GM12878 (cell line): Measurements from ENCODE around the gene KLHL25.

Experiments
- ASH2L ChIP-seq: fragments of 300-600, 200-600 bp; sonication (generic); IDR thresholded peaks from 2 replicates; pipeline ENCODE4 v1.6.1; 2017; ENCODE audit warnings: low read depth, mild to moderate bottlenecking, borderline replicate concordance
- BACH1 ChIP-seq: fragments of 450-650 bp; IDR thresholded peaks from 2 replicates; pipeline ENCODE4 v1.6.1; 2017; ENCODE audit warnings: mild to moderate bottlenecking, borderline replicate concordance
- CHD2 ChIP-seq: IDR thresholded peaks from 2 replicates; pipeline ENCODE4 v1.6.1; 2011; ENCODE audit warnings: low read depth, low read length, improper control_type of control experiment, borderline replicate concordance
- MTA3 ChIP-seq: IDR thresholded peaks from 2 replicates; pipeline ENCODE4 v1.6.1; 2012; ENCODE audit warnings: low read length, inconsistent platforms, borderline replicate concordance
- SIX5 ChIP-seq: IDR thresholded peaks from 2 replicates; pipeline ENCODE4 v1.6.1; 2011; ENCODE audit warnings: mild to moderate bottlenecking, low read depth, low read length, moderate library complexity; ENCODE audit not compliant: severe bottlenecking
- SMC3 ChIP-seq: IDR thresholded peaks from 2 replicates; pipeline ENCODE4 v1.6.1; 2011; ENCODE audit warnings: low read length, improper control_type of control experiment, borderline replicate concordance
- ZNF24 ChIP-seq: fragments of 450-650 bp; IDR thresholded peaks from 2 replicates; pipeline ENCODE4 v1.6.1; 2017; ENCODE audit warnings: antibody characterized with exemption, mild to moderate bottlenecking
- ZNF274 ChIP-seq: IDR thresholded peaks from one replicate; pipeline ENCODE4 v1.8.0; 2011; ENCODE audit not compliant: insufficient read length, insufficient read depth
- TF ChIP-seq, protein P1 (sequence below): IDR thresholded peaks from 2 replicates; pipeline ENCODE4 v1.6.1; 2012; ENCODE audit warnings: low read length, inconsistent platforms
- TF ChIP-seq, protein P2 (sequence below): fragments of 450-650 bp; IDR thresholded peaks from 2 replicates; pipeline ENCODE4 v1.6.1; 2016; ENCODE audit warnings: mild to moderate bottlenecking, moderate library complexity, borderline replicate concordance
- TF ChIP-seq, protein P3 (sequence below): IDR thresholded peaks from 2 replicates; pipeline ENCODE4 v1.6.1; 2012; ENCODE audit warnings: low read depth, low read length, improper control_type of control experiment
- TF ChIP-seq, protein P4 (sequence below): IDR thresholded peaks from 2 replicates; pipeline ENCODE4 v1.6.1; 2012; ENCODE audit warnings: mild to moderate bottlenecking, low read depth, low read length
- TF ChIP-seq, protein P5 (sequence below), 3 experiments: IDR thresholded peaks in 2 of 3; conservative IDR thresholded peaks in 1 of 3; 2 replicates each; pipeline ENCODE4 v1.5.1; 2011; ENCODE audit warnings: low read depth in 3 of 3, low read length in 3 of 3, mild to moderate bottlenecking in 3 of 3, control low read depth in 2 of 3, moderate library complexity in 2 of 3, inconsistent platforms in 1 of 3, mixed read lengths in 1 of 3; ENCODE audit not compliant: control insufficient read depth in 2 of 3, insufficient read depth in 1 of 3; ENCODE audit errors: extremely low read depth in 1 of 3
- TF ChIP-seq, protein P6 (sequence below): IDR thresholded peaks from 2 replicates; pipeline ENCODE4 v1.6.1; 2012; ENCODE audit warnings: low read depth, low read length, improper control_type of control experiment

DNA sequence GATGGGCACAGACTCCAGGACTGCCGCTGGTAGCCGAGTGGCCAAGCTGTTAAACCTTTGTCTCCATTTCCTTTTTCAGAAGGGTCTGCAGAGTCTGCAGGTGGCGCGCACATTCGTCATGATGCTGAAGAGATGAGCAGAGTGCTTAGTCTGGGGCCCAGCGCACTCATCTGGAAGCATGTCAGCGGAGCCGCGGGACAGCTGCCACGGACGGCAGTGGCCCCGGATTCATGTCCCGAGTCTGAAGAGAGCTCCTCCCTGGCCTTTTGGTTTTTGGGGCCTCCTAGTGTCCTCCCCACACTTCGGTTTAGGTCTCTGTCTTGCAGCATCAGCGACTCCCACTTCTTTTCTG, 42.6 kb downstream of the KLHL25 start:
- TF ChIP-seq, protein P1, sequence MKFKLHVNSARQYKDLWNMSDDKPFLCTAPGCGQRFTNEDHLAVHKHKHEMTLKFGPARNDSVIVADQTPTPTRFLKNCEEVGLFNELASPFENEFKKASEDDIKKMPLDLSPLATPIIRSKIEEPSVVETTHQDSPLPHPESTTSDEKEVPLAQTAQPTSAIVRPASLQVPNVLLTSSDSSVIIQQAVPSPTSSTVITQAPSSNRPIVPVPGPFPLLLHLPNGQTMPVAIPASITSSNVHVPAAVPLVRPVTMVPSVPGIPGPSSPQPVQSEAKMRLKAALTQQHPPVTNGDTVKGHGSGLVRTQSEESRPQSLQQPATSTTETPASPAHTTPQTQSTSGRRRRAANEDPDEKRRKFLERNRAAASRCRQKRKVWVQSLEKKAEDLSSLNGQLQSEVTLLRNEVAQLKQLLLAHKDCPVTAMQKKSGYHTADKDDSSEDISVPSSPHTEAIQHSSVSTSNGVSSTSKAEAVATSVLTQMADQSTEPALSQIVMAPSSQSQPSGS: no peak
- TF ChIP-seq, protein P2, sequence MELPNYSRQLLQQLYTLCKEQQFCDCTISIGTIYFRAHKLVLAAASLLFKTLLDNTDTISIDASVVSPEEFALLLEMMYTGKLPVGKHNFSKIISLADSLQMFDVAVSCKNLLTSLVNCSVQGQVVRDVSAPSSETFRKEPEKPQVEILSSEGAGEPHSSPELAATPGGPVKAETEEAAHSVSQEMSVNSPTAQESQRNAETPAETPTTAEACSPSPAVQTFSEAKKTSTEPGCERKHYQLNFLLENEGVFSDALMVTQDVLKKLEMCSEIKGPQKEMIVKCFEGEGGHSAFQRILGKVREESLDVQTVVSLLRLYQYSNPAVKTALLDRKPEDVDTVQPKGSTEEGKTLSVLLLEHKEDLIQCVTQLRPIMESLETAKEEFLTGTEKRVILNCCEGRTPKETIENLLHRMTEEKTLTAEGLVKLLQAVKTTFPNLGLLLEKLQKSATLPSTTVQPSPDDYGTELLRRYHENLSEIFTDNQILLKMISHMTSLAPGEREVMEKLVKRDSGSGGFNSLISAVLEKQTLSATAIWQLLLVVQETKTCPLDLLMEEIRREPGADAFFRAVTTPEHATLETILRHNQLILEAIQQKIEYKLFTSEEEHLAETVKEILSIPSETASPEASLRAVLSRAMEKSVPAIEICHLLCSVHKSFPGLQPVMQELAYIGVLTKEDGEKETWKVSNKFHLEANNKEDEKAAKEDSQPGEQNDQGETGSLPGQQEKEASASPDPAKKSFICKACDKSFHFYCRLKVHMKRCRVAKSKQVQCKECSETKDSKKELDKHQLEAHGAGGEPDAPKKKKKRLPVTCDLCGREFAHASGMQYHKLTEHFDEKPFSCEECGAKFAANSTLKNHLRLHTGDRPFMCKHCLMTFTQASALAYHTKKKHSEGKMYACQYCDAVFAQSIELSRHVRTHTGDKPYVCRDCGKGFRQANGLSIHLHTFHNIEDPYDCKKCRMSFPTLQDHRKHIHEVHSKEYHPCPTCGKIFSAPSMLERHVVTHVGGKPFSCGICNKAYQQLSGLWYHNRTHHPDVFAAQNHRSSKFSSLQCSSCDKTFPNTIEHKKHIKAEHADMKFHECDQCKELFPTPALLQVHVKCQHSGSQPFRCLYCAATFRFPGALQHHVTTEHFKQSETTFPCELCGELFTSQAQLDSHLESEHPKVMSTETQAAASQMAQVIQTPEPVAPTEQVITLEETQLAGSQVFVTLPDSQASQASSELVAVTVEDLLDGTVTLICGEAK: no peak
- no peak for TF ChIP-seq BACH1
- TF ChIP-seq CHD2: no peak
- no peak for TF ChIP-seq MTA3
- TF ChIP-seq, protein P3, sequence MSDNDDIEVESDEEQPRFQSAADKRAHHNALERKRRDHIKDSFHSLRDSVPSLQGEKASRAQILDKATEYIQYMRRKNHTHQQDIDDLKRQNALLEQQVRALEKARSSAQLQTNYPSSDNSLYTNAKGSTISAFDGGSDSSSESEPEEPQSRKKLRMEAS: no peak
- TF ChIP-seq, protein P4, sequence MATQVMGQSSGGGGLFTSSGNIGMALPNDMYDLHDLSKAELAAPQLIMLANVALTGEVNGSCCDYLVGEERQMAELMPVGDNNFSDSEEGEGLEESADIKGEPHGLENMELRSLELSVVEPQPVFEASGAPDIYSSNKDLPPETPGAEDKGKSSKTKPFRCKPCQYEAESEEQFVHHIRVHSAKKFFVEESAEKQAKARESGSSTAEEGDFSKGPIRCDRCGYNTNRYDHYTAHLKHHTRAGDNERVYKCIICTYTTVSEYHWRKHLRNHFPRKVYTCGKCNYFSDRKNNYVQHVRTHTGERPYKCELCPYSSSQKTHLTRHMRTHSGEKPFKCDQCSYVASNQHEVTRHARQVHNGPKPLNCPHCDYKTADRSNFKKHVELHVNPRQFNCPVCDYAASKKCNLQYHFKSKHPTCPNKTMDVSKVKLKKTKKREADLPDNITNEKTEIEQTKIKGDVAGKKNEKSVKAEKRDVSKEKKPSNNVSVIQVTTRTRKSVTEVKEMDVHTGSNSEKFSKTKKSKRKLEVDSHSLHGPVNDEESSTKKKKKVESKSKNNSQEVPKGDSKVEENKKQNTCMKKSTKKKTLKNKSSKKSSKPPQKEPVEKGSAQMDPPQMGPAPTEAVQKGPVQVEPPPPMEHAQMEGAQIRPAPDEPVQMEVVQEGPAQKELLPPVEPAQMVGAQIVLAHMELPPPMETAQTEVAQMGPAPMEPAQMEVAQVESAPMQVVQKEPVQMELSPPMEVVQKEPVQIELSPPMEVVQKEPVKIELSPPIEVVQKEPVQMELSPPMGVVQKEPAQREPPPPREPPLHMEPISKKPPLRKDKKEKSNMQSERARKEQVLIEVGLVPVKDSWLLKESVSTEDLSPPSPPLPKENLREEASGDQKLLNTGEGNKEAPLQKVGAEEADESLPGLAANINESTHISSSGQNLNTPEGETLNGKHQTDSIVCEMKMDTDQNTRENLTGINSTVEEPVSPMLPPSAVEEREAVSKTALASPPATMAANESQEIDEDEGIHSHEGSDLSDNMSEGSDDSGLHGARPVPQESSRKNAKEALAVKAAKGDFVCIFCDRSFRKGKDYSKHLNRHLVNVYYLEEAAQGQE: no peak
- TF ChIP-seq ZNF24: no peak
- TF ChIP-seq, protein P5, sequence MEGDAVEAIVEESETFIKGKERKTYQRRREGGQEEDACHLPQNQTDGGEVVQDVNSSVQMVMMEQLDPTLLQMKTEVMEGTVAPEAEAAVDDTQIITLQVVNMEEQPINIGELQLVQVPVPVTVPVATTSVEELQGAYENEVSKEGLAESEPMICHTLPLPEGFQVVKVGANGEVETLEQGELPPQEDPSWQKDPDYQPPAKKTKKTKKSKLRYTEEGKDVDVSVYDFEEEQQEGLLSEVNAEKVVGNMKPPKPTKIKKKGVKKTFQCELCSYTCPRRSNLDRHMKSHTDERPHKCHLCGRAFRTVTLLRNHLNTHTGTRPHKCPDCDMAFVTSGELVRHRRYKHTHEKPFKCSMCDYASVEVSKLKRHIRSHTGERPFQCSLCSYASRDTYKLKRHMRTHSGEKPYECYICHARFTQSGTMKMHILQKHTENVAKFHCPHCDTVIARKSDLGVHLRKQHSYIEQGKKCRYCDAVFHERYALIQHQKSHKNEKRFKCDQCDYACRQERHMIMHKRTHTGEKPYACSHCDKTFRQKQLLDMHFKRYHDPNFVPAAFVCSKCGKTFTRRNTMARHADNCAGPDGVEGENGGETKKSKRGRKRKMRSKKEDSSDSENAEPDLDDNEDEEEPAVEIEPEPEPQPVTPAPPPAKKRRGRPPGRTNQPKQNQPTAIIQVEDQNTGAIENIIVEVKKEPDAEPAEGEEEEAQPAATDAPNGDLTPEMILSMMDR (IDR thresholded peaks at IDR 0.05 in 2 of 3, conservative IDR thresholded peaks at IDR 0.05 in 1 of 3; ENCODE audit: control insufficient read depth in 2 of 3, extremely low read depth in 1 of 3, insufficient read depth in 1 of 3, low read depth in 3 of 3, low read length in 3 of 3): no peak
- no peak for TF ChIP-seq SMC3
- TF ChIP-seq ZNF274: no peak
- TF ChIP-seq SIX5: no peak
- TF ChIP-seq, protein P6, sequence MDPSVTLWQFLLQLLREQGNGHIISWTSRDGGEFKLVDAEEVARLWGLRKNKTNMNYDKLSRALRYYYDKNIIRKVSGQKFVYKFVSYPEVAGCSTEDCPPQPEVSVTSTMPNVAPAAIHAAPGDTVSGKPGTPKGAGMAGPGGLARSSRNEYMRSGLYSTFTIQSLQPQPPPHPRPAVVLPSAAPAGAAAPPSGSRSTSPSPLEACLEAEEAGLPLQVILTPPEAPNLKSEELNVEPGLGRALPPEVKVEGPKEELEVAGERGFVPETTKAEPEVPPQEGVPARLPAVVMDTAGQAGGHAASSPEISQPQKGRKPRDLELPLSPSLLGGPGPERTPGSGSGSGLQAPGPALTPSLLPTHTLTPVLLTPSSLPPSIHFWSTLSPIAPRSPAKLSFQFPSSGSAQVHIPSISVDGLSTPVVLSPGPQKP: no peak
- no peak for TF ChIP-seq ASH2L
